ENCODE data around the gene SLC7A4. TPM values are rescaled to one million over a fixed set of nuclear protein-coding genes. Genes with fewer than 3 reads are reported as not detected.

SLC7A4 gene
- total RNA-seq, 1 donor from 2014 or later = under 0.01 TPM

DNA sequence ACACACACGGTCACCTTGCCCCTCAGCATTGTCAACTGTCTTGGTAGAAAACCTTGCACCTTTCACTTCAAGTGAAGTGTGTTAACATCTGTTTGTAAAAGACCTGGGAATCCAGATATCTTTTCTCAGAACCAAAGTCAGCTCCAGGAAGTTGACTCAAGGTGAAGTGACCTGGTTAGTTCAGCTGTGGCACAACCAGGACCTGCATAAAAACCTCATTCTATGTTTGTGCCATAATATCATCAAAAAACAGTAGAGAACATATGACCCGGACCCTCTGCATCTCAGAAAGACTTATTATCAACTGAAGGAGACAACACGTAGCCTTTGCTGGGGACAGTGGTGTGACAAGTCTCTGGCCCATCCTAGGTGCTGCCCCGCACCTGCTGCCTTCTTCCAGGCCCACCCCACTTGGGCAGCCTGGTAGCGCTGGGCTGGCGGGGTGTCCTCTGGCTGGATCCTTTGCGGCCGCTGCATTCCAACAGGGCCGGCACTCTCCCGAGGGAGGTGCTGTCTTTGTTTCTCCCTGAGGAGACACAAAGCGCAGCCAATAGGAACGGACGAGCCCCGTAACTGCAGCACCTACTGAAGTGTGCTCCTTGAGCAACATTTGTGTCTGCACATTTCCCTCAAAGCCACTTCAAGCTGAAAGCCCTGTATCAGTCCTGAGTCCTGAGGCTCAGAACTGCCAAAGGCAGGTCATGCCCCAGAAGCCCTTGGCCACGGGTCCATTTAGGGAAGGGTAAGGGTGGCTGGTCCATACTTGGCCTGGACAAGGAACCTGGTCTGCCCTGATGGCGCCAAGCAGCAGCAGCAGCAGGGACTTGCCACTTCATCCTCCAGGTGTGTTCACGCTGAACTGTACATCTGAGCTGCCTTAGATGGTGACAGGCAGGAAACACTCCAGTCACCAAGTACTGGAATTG, 38.6 kb upstream of the SLC7A4 start:
- FAIRE-seq = no peak
- DNase-seq (ENCODE audit: low read depth) = no peak

DNA sequence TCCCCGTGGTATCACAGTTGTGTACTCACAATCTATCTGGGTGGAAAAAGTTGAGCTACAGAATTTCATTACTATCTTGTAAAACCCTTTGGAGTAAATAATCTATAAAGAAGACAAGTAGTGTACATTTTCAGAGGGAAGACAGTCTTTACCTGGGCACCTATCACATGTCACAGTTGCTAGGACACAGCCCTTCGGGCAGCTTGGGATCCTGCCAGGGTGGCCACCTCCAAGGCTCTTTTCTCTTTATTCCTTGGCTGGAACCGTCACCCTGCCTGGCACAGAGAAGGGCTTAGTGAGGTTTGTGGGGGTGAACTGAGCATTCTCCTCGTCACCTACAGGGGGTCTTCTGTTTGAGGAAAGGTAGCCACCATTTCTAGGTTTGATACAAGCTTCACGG, 37.0 kb upstream of the SLC7A4 start:
- H3K27me3 ChIP-seq (ENCODE audit: control insufficient read depth, insufficient read depth, low read length) = no peaks in the 10 kb centered on the region
- TF ChIP-seq, protein P1, sequence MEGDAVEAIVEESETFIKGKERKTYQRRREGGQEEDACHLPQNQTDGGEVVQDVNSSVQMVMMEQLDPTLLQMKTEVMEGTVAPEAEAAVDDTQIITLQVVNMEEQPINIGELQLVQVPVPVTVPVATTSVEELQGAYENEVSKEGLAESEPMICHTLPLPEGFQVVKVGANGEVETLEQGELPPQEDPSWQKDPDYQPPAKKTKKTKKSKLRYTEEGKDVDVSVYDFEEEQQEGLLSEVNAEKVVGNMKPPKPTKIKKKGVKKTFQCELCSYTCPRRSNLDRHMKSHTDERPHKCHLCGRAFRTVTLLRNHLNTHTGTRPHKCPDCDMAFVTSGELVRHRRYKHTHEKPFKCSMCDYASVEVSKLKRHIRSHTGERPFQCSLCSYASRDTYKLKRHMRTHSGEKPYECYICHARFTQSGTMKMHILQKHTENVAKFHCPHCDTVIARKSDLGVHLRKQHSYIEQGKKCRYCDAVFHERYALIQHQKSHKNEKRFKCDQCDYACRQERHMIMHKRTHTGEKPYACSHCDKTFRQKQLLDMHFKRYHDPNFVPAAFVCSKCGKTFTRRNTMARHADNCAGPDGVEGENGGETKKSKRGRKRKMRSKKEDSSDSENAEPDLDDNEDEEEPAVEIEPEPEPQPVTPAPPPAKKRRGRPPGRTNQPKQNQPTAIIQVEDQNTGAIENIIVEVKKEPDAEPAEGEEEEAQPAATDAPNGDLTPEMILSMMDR (IDR thresholded peaks at IDR 0.05; ENCODE audit: insufficient read depth, low read length, severe bottlenecking) = no peak
- FAIRE-seq (no peak), DNase-seq (ENCODE audit: low read depth) (no peak)
- H3K36me3 ChIP-seq (ENCODE audit: control insufficient read depth, insufficient read depth, low read length) = no peaks in the 10 kb centered on the region
- no peak overlapping the region for H3K4me3 ChIP-seq (ENCODE audit: low read depth, low read length)

More for the DNA sequence above, 38.6 kb upstream of the SLC7A4 start:
- TF ChIP-seq, protein P1 (IDR thresholded peaks at IDR 0.05; ENCODE audit: insufficient read depth, low read length, severe bottlenecking) = no peak
- H3K4me3 ChIP-seq (ENCODE audit: low read depth, low read length) = no peak overlapping the region
- H3K36me3 ChIP-seq (ENCODE audit: control insufficient read depth, insufficient read depth, low read length) = no peaks in the 10 kb centered on the region
- H3K27me3 ChIP-seq (ENCODE audit: control insufficient read depth, insufficient read depth, low read length) = no peaks in the 10 kb centered on the region

DNA sequence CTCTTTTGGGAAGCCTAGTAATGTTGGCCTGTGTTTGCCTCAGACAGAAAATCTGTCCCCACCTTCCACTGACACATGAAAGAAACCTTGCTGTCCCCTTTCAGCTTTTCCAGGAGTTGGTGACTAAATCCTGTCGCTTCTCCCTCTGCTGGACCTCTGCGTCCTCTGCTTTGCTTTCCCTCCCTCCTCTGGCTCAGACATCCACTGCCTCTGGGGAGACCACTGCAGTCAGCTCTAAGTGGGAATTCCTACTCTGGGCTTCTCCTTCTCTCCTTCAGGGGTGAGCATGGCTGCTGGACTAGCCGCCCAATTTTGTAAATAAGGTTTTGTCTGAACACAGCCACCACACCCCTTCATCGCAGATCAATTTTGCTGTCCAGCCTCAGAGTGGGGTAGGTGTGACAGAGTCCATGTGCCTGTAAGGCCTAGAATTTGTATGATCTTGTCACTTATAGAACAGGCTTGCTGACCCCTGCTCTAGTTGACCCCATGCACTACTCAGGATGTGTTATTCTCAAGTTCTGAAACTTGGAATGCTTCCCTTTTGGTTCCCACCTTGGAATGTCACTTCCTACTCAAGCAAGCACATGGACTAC, 36.4 kb upstream of the SLC7A4 start:
- no peaks in the 10 kb centered on the region for H3K36me3 ChIP-seq (ENCODE audit: control insufficient read depth, insufficient read depth, low read length)
- TF ChIP-seq, protein P1 (IDR thresholded peaks at IDR 0.05; ENCODE audit: insufficient read depth, low read length, severe bottlenecking) = no peak
- H3K4me3 ChIP-seq (ENCODE audit: low read depth, low read length) = no peak overlapping the region
- DNase-seq (ENCODE audit: low read depth) = no peak
- FAIRE-seq = no peak
- no peaks in the 10 kb centered on the region for H3K27me3 ChIP-seq (ENCODE audit: control insufficient read depth, insufficient read depth, low read length)

DNA sequence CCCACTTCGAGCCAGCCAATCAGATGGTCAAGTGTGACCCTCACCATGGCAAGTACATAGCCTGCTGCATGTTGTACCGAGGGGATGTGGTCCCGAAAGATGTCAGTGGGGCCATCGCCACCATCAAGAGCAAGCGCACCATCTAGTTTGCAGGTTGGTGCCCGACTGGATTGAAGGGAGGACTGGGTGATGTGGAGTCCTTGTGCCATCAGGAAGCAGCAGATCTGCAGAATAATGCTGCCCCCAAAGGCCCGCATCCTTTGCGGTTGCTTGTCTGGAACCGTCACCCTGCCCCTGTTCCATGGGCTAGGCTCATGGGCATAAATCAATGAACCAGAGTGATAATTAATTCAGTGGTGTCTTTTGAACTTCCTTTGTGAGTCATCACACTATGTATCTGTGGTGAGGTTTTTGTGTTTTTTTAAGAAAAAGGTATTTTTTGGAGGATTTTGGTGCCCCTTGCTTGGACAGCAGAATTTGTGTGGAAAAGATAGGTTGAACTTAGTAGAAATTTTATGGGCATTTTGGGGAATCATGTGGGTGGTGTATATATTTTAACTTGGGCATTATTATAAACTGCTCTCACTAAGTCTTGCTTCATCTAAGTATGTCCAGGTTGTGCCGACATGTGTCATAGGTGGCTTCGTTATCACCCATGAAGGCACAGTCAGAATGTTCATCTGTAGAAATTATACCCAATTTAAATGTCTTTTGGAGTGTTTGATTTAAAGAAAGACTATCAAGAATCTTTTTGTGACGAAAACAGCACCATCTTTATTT, 35.7 kb upstream of the SLC7A4 start:
- Histone ChIP-seq H3K36me3 (ENCODE audit: control insufficient read depth, insufficient read depth, low read length) (no peaks in the 10 kb centered on the region), H3K4me3 (ENCODE audit: low read depth, low read length) (no peak overlapping the region), H3K27me3 (ENCODE audit: control insufficient read depth, insufficient read depth, low read length) (no peaks in the 10 kb centered on the region)
- TF ChIP-seq, protein P1 (IDR thresholded peaks at IDR 0.05; ENCODE audit: insufficient read depth, low read length, severe bottlenecking) = no peak
- no peak for DNase-seq (ENCODE audit: low read depth)
- peak; percentile 7 for FAIRE-seq

DNA sequence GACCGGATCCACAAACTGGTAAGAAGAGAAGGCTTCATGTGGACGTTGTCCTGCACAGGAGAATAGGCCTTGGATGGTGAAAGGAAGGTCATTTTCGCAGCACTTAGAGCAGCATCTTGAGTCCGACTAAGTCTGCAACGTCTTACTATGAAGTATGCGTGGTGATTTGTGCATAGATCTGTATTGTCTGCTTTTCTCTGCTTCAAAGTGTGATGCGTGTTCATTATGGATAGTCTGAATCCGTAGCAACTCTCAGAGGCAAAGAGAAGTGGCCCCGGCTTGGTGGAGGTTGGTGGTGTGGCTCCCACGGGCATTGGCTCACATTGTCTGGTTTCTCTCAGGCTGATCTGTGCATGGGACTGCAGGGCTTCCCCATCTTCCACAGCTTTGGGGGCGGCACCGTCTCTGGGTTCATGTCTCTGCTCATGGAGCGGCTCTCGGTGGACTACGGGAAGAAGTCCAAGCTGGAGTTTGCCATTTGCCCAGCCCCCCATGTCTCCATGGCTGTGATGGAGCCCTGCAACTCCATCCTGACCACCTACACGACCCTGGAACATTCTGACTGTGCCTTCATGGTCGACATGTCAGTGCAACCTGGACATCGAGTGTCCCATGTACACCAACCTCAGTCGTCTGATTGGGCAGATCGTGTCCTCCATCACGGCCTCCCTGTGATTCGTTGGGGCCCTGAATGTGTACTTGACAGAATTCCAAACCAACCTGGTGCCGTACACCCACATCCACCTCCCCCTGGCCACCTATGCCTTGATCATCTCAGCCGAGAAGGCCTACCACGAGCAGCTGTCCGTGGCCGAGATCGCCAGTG, 34.9 kb upstream of the SLC7A4 start:
- TF ChIP-seq, protein P1 (IDR thresholded peaks at IDR 0.05; ENCODE audit: insufficient read depth, low read length, severe bottlenecking) = no peak
- DNase-seq (ENCODE audit: low read depth) (no peak), FAIRE-seq (peak; percentile 97)
- no peaks in the 10 kb centered on the region for H3K36me3 ChIP-seq (ENCODE audit: control insufficient read depth, insufficient read depth, low read length)
- no peak overlapping the region for H3K4me3 ChIP-seq (ENCODE audit: low read depth, low read length)
- no peaks in the 10 kb centered on the region for H3K27me3 ChIP-seq (ENCODE audit: control insufficient read depth, insufficient read depth, low read length)

All from bronchial epithelial cell (primary cell).